A549 (cell line): ENCODE measurements around the gene NMNAT2. TPM values are rescaled to one million over a fixed set of nuclear protein-coding genes. Genes with fewer than 3 reads are reported as not detected.

ENCODE experiments used
- ATAC-seq, 2 experiments: fragments of 200-7000 bp in 1 of 2; fragments of >200 bp in 1 of 2; cut with Nextera tagmentation in 1 of 2; cut with Tn5 transposase in 1 of 2; 3 replicates each; pipeline versions ENCODE4 v1.8.0 to v1.9.1; 2018 to 2020; ENCODE audit warnings: mild to moderate bottlenecking in 1 of 2, moderate library complexity in 1 of 2
- CTCF ChIA-PET: fragments of 300-600 bp; sonication (Branson Sonifier 250); formaldehyde crosslinking; extraction: SDS; loops from one replicate; lab custom pipeline; 2021; ENCODE audit warnings: antibody characterized with exemption, inconsistent platforms; lab: Yijun Ruan, JAX
- POLR2A ChIA-PET: fragments of 350-600 bp; formaldehyde crosslinking; extraction: SDS; loops from one replicate; lab custom pipeline; 2021; ENCODE audit warnings: antibody characterized with exemption, inconsistent platforms; lab: Yijun Ruan, JAX
- DNase-seq, 2 experiments: peaks; one replicate each; pipeline versions ENCODE4 v3.0.0 to v3.0.0-alpha.2; 2011 to 2016; ENCODE audit warnings: low read depth in 1 of 2, low spot score in 1 of 2
- FAIRE-seq: peaks from 2 replicates; lab custom pipeline; 2011; peaks lifted over from hg19 to GRCh38; lab: Jason Lieb, UNC
- H3K27ac ChIP-seq, 2 experiments: fragments of >200 bp; sonication (Bioruptor Twin); formaldehyde crosslinking; 3 replicates each; pipeline ENCODE4 v1.5.1; 2016 to 2017
- H3K4me1 ChIP-seq: fragments of >200 bp; sonication (Bioruptor Twin); formaldehyde crosslinking; 3 replicates; pipeline ENCODE4 v1.6.1; 2016
- H3K4me2 ChIP-seq: fragments of >200 bp; sonication (Bioruptor Twin); formaldehyde crosslinking; 3 replicates; pipeline ENCODE4 v1.6.1; 2016
- H3K4me3 ChIP-seq: fragments of >200 bp; sonication (Bioruptor Twin); formaldehyde crosslinking; 3 replicates; pipeline ENCODE4 v1.5.1; 2016
- H3K9me3 ChIP-seq: fragments of >200 bp; sonication (Bioruptor Twin); formaldehyde crosslinking; 3 replicates; pipeline ENCODE4 v1.6.1; 2016
- BHLHE40 ChIP-seq: IDR thresholded peaks from 2 replicates; pipeline ENCODE4 v1.6.1; 2012; ENCODE audit warnings: low read depth, low read length, inconsistent platforms
- CBX2 ChIP-seq: fragments of 200-600 bp; sonication (generic); IDR thresholded peaks from 2 replicates; pipeline ENCODE4 v1.6.1; 2016; ENCODE audit warnings: low read depth, mild to moderate bottlenecking, borderline replicate concordance
- CEBPB ChIP-seq, 2 experiments: fragments of >200 bp in 1 of 2; sonication (Bioruptor Twin) in 1 of 2; formaldehyde crosslinking in 1 of 2; IDR thresholded peaks; 2 replicates each; pipeline ENCODE4 v1.6.1; 2012 to 2016
- CHD2 ChIP-seq: fragments of 150-350 bp; IDR thresholded peaks from 2 replicates; pipeline ENCODE4 v1.6.1; 2014; ENCODE audit warnings: low read length; ENCODE audit not compliant: partially characterized antibody
- HDAC2 ChIP-seq: fragments of 200-600 bp; sonication (generic); IDR thresholded peaks from 2 replicates; pipeline ENCODE4 v1.6.1; 2016
- KDM1A ChIP-seq: fragments of 200-600 bp; sonication (generic); IDR thresholded peaks from 2 replicates; pipeline ENCODE4 v1.6.1; 2016; ENCODE audit warnings: low read depth, mild to moderate bottlenecking
- MAFK ChIP-seq: fragments of 450-650 bp; IDR thresholded peaks from 2 replicates; pipeline ENCODE4 v1.6.1; 2014; ENCODE audit not compliant: partially characterized antibody
- MAZ ChIP-seq: fragments of 150-350 bp; IDR thresholded peaks from 2 replicates; pipeline ENCODE4 v1.6.1; 2014; ENCODE audit warnings: antibody characterized with exemption, low read depth, low read length, borderline replicate concordance
- MYC ChIP-seq: IDR thresholded peaks from 2 replicates; pipeline ENCODE4 v1.6.1; 2012; ENCODE audit warnings: mild to moderate bottlenecking, inconsistent platforms, low read length, improper control_type of control experiment, borderline replicate concordance
- NPAS2 ChIP-seq: fragments of 250-450 bp; sonication (Bioruptor Pico); IDR thresholded peaks from 2 replicates; pipeline ENCODE4 v1.8.0; 2022; ENCODE audit warnings: mild to moderate bottlenecking, moderate library complexity, borderline replicate concordance
- POLR2AphosphoS2 ChIP-seq: conservative IDR thresholded peaks from 2 replicates; pipeline ENCODE4 v1.6.1; 2012; ENCODE audit warnings: low read length, improper control_type of control experiment, inconsistent platforms
- RAD21 ChIP-seq, 2 experiments: fragments of >200 bp in 1 of 2; sonication (Bioruptor Twin) in 1 of 2; formaldehyde crosslinking in 1 of 2; IDR thresholded peaks in 1 of 2; conservative IDR thresholded peaks in 1 of 2; 2 replicates in 1 of 2; 3 replicates in 1 of 2; pipeline ENCODE4 v1.6.1; 2012 to 2018; ENCODE audit warnings: inconsistent platforms in 1 of 2
- RFX5 ChIP-seq: fragments of 450-650 bp; IDR thresholded peaks from 2 replicates; pipeline ENCODE4 v1.7.1; 2014; ENCODE audit warnings: antibody characterized with exemption, mild to moderate bottlenecking, moderate library complexity
- TP53 ChIP-seq: fragments of 250-450 bp; sonication (Bioruptor Pico); IDR thresholded peaks from 2 replicates; pipeline ENCODE4 v1.5.0; 2021; ENCODE audit warnings: mild to moderate bottlenecking, moderate library complexity
- ZNF302 ChIP-seq: fragments of 250-450 bp; sonication (Bioruptor Pico); IDR thresholded peaks from 2 replicates; pipeline ENCODE4 v1.9.0; 2021; ENCODE audit warnings: inconsistent platforms, mild to moderate bottlenecking, moderate library complexity
- ZSCAN20 ChIP-seq: fragments of 250-450 bp; sonication (Bioruptor Pico); IDR thresholded peaks from 2 replicates; pipeline ENCODE4 v1.8.0; 2022; ENCODE audit warnings: mild to moderate bottlenecking, moderate library complexity
- WGBS: methylation state at CpG from one replicate; pipeline ENCODE4 v1.1.6; 2017; ENCODE audit errors: missing lambda C conversion rate; 5-methylcytosine and 5-hydroxymethylcytosine counted together
- polyA plus RNA-seq, 4 experiments: library from polyadenylated mRNA; depleted of rRNA in 3 of 4; stranded (reverse); fragments of >200 nt; fragmentation: RNase III in 1 of 4; extraction: RNeasy Plus Mini Kit Qiagen cat#74134 plus additional on column Dnase treatment in 1 of 4; gene quantifications; 2 replicates in 3 of 4; 3 replicates in 1 of 4; pipeline ENCODE4 v1.2.3, GENCODE V29; 2011 to 2017
- TF ChIP-seq, protein P1 (sequence below): fragments of 250-450 bp; sonication (Bioruptor Pico); IDR thresholded peaks from 2 replicates; pipeline ENCODE4 v1.5.0; 2020; ENCODE audit warnings: low read depth, mild to moderate bottlenecking, moderate library complexity
- TF ChIP-seq, protein P2 (sequence below): fragments of >200 bp; sonication (Bioruptor Twin); formaldehyde crosslinking; IDR thresholded peaks from 3 replicates; pipeline ENCODE4 v1.6.1; 2016
- TF ChIP-seq, protein P3 (sequence below): IDR thresholded peaks from 2 replicates; pipeline ENCODE4 v1.6.1; 2012
- TF ChIP-seq, protein P4 (sequence below): fragments of 250-450 bp; sonication (Bioruptor Pico); IDR thresholded peaks from 2 replicates; pipeline ENCODE4 v1.5.0; 2021; ENCODE audit warnings: mild to moderate bottlenecking, moderate library complexity, borderline replicate concordance
- TF ChIP-seq, protein P5 (sequence below): fragments of 150-350 bp; IDR thresholded peaks from 2 replicates; pipeline ENCODE4 v1.6.1; 2014; ENCODE audit warnings: low read depth, mild to moderate bottlenecking, low read length
- TF ChIP-seq, protein P6 (sequence below): fragments of >200 bp; sonication (Bioruptor Twin); formaldehyde crosslinking; IDR thresholded peaks from 3 replicates; pipeline ENCODE4 v1.5.1; 2016

The NMNAT2 gene
- polyA plus RNA-seq, 2 of the 4 experiments (the other 2 are of a cell fraction), result 0.16 to 0.63 TPM

DNA sequence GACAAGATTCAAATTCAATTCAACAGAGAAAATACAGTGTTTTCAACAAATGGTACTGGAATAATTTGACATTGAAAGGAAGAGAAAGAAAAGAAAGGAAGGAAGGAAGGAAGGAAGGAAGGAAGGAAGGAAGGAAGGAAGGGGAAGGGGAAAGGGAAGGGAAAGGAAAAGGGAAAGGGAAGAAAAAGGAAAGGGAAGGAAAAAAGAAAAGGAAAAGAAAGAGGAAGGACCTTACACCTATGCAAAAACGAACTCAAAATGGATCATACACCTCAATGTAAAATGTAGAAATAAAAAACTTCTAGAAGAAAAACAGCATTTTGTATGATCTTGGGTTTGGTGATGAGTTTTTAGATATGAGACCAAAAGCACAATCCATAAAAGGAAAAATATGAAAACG lies 19.9 kb upstream of the NMNAT2 start:
- ChIA-PET POLR2A (no interaction called here), CTCF (no interaction called here)
- Histone ChIP-seq H3K9me3 (no peaks in the 10 kb centered on the region), H3K27ac (no peak overlapping the region), H3K4me3 (no peak overlapping the region), H3K4me1 (0 out of 3 replicates have a peak, but pooled peaks cover under 1% of the 10 kb centered on the region), H3K4me2 (no peak overlapping the region)
- 2% methylated on average over 2 of the region's 2 CpGs for WGBS
- ATAC-seq (no peak), DNase-seq (no peak), FAIRE-seq (no peak)
- no peak for TF ChIP-seq BHLHE40
- TF ChIP-seq, protein P1, sequence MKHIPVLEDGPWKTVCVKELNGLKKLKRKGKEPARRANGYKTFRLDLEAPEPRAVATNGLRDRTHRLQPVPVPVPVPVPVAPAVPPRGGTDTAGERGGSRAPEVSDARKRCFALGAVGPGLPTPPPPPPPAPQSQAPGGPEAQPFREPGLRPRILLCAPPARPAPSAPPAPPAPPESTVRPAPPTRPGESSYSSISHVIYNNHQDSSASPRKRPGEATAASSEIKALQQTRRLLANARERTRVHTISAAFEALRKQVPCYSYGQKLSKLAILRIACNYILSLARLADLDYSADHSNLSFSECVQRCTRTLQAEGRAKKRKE (CRISPR knock-in tag), result no peak
- TF ChIP-seq RFX5, result no peak
- TF ChIP-seq, protein P2, sequence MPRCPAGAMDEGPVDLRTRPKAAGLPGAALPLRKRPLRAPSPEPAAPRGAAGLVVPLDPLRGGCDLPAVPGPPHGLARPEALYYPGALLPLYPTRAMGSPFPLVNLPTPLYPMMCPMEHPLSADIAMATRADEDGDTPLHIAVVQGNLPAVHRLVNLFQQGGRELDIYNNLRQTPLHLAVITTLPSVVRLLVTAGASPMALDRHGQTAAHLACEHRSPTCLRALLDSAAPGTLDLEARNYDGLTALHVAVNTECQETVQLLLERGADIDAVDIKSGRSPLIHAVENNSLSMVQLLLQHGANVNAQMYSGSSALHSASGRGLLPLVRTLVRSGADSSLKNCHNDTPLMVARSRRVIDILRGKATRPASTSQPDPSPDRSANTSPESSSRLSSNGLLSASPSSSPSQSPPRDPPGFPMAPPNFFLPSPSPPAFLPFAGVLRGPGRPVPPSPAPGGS, result no peak
- TF ChIP-seq, protein P3, sequence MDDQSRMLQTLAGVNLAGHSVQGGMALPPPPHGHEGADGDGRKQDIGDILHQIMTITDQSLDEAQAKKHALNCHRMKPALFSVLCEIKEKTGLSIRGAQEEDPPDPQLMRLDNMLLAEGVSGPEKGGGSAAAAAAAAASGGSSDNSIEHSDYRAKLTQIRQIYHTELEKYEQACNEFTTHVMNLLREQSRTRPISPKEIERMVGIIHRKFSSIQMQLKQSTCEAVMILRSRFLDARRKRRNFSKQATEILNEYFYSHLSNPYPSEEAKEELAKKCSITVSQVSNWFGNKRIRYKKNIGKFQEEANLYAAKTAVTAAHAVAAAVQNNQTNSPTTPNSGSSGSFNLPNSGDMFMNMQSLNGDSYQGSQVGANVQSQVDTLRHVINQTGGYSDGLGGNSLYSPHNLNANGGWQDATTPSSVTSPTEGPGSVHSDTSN, result no peak
- TF ChIP-seq CHD2, result no peak
- no peak for TF ChIP-seq ZNF302 (CRISPR knock-in tag)
- TF ChIP-seq KDM1A, result no peak
- no peak for TF ChIP-seq RAD21 (conservative IDR thresholded peaks at IDR 0.05 in 1 of 2, IDR thresholded peaks at IDR 0.05 in 1 of 2)
- TF ChIP-seq POLR2AphosphoS2, result no peak
- TF ChIP-seq, protein P4, sequence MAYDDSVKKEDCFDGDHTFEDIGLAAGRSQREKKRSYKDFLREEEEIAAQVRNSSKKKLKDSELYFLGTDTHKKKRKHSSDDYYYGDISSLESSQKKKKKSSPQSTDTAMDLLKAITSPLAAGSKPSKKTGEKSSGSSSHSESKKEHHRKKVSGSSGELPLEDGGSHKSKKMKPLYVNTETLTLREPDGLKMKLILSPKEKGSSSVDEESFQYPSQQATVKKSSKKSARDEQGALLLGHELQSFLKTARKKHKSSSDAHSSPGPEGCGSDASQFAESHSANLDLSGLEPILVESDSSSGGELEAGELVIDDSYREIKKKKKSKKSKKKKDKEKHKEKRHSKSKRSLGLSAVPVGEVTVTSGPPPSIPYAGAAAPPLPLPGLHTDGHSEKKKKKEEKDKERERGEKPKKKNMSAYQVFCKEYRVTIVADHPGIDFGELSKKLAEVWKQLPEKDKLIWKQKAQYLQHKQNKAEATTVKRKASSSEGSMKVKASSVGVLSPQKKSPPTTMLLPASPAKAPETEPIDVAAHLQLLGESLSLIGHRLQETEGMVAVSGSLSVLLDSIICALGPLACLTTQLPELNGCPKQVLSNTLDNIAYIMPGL (CRISPR knock-in tag), result no peak
- TF ChIP-seq ZSCAN20 (CRISPR knock-in tag), result no peak
- no peak for TF ChIP-seq HDAC2
- TF ChIP-seq, protein P5, sequence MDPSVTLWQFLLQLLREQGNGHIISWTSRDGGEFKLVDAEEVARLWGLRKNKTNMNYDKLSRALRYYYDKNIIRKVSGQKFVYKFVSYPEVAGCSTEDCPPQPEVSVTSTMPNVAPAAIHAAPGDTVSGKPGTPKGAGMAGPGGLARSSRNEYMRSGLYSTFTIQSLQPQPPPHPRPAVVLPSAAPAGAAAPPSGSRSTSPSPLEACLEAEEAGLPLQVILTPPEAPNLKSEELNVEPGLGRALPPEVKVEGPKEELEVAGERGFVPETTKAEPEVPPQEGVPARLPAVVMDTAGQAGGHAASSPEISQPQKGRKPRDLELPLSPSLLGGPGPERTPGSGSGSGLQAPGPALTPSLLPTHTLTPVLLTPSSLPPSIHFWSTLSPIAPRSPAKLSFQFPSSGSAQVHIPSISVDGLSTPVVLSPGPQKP, result no peak
- TF ChIP-seq CEBPB (IDR thresholded peaks at IDR 0.05), result no peak

DNA sequence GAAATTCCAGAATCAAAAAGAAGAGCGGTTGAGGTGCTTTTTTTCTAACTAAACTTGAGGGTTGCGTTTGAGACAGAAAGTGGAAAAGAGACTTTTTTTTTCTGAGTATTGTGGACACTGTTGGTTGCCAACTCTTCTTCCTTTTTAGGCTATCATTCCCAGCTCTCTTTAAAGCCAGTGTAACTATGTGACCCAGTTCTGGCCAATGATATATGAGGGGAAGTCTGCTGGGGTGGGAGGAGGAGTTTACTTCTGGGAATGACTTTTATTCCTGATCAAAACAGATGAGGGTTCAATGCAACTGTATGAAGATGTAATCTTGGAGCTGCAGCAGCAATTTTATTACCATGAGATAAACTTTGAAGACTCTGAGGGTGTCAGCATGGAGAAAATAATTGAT lies 17.3 kb upstream of the NMNAT2 start:
- WGBS, result 87% methylated on average over 2 of the region's 2 CpGs
- POLR2A ChIA-PET, result no interaction called here

More for the DNA sequence above, 17.3 kb upstream of the NMNAT2 start:
- CTCF ChIA-PET, result interaction anchor here (1.2 kb wide), 1 partner anchor 34 kb away, joined by 3 read pairs; no protein-coding TSS in a partner anchor
- H3K27ac ChIP-seq, result no peak overlapping the region
- H3K9me3 ChIP-seq, result no peaks in the 10 kb centered on the region
- H3K4me1 ChIP-seq, result 0 out of 3 replicates have a peak, but pooled peaks cover 12% of the 10 kb centered on the region
- H3K4me2 ChIP-seq, result no peak overlapping the region
- no peak for FAIRE-seq
- H3K4me3 ChIP-seq, result no peak overlapping the region
- no peak for ATAC-seq
- no peak for TF ChIP-seq CBX2
- no peak for TF ChIP-seq ZSCAN20 (CRISPR knock-in tag)
- no peak for TF ChIP-seq MAZ
- no peak for TF ChIP-seq MYC
- no peak for TF ChIP-seq MAFK
- no peak for TF ChIP-seq NPAS2 (CRISPR knock-in tag)
- TF ChIP-seq, protein P6, sequence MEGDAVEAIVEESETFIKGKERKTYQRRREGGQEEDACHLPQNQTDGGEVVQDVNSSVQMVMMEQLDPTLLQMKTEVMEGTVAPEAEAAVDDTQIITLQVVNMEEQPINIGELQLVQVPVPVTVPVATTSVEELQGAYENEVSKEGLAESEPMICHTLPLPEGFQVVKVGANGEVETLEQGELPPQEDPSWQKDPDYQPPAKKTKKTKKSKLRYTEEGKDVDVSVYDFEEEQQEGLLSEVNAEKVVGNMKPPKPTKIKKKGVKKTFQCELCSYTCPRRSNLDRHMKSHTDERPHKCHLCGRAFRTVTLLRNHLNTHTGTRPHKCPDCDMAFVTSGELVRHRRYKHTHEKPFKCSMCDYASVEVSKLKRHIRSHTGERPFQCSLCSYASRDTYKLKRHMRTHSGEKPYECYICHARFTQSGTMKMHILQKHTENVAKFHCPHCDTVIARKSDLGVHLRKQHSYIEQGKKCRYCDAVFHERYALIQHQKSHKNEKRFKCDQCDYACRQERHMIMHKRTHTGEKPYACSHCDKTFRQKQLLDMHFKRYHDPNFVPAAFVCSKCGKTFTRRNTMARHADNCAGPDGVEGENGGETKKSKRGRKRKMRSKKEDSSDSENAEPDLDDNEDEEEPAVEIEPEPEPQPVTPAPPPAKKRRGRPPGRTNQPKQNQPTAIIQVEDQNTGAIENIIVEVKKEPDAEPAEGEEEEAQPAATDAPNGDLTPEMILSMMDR, result no peak
- TF ChIP-seq TP53 (CRISPR knock-in tag), result no peak
- DNase-seq, result no peak
